ENCODE results near the gene OSBPL8.

GRCh38 chr12:76424941-76425340, 134.6 kb downstream of the OSBPL8 start:
- no peak for TF ChIP-seq YY1 (IDR thresholded peaks at IDR 0.05; ENCODE audit: insufficient read depth, insufficient read length)
- no peak for TF ChIP-seq ZNF274 (IDR thresholded peaks at IDR 0.05; ENCODE audit: low read depth, low read length)
